Suppressor macrophage treated with lipopolysaccharide for 4 hours (primary cell): ENCODE measurements around the gene PDE3A.

Experiments used
- DNase-seq: peaks from one replicate; pipeline ENCODE4 v3.0.0-alpha.2; 2020

Gene PDE3A

GRCh38 chr12:20426957-20427356, 58.6 kb downstream of the PDE3A start:
- DNase-seq: no peak

GRCh38 chr12:20429852-20430251, 61.5 kb downstream of the PDE3A start:
- no peak for DNase-seq

GRCh38 chr12:20432290-20432689, 64.0 kb downstream of the PDE3A start:
- DNase-seq: no peak

- no peak for DNase-seq
Measured at GRCh38 chr12:20434996-20435395, 66.7 kb downstream of the PDE3A start.

- DNase-seq: no peak
Measured at GRCh38 chr12:20436316-20436715, 68.0 kb downstream of the PDE3A start.

GRCh38 chr12:20438299-20438779, 70.0 kb downstream of the PDE3A start:
- no peak for DNase-seq

GRCh38 chr12:20439626-20440025, 71.3 kb downstream of the PDE3A start:
- no peak for DNase-seq

- DNase-seq: no peak
Measured at GRCh38 chr12:20440408-20440807, 72.1 kb downstream of the PDE3A start.

GRCh38 chr12:20442322-20442721, 74.0 kb downstream of the PDE3A start:
- peak; percentile 54 for DNase-seq

GRCh38 chr12:20443255-20443654, 74.9 kb downstream of the PDE3A start:
- DNase-seq: peak; percentile 30

GRCh38 chr12:20443792-20444191, 75.5 kb downstream of the PDE3A start:
- no peak for DNase-seq

- peak; percentile 17 for DNase-seq
Measured at GRCh38 chr12:20444595-20445170, 76.3 kb downstream of the PDE3A start.

GRCh38 chr12:20445687-20446086, 77.3 kb downstream of the PDE3A start:
- no peak for DNase-seq

- DNase-seq: no peak
Measured at GRCh38 chr12:20446836-20447235, 78.5 kb downstream of the PDE3A start.

GRCh38 chr12:20448781-20449180, 80.4 kb downstream of the PDE3A start:
- no peak for DNase-seq

- DNase-seq: no peak
Measured at GRCh38 chr12:20450591-20451180, 82.3 kb downstream of the PDE3A start.

- no peak for DNase-seq
Measured at GRCh38 chr12:20451761-20452160, 83.4 kb downstream of the PDE3A start.

GRCh38 chr12:20452496-20453010, 84.2 kb downstream of the PDE3A start:
- DNase-seq: no peak

GRCh38 chr12:20453756-20454310, 85.5 kb downstream of the PDE3A start:
- no peak for DNase-seq

- no peak for DNase-seq
Measured at GRCh38 chr12:20455001-20455706, 86.8 kb downstream of the PDE3A start.

- DNase-seq: no peak
Measured at GRCh38 chr12:20457582-20457981, 89.2 kb downstream of the PDE3A start.

GRCh38 chr12:20458011-20458410, 89.7 kb downstream of the PDE3A start:
- DNase-seq: no peak

GRCh38 chr12:20459920-20460319, 91.6 kb downstream of the PDE3A start:
- no peak for DNase-seq

- DNase-seq: no peak
Measured at GRCh38 chr12:20460956-20461355, 92.6 kb downstream of the PDE3A start.
